IPS-NIHi11 (cell line): Measurements from ENCODE around the gene TSPEAR.
"Not testable (repeated sequence)": the region's sequence is repeated elsewhere in the genome, so short reads cannot be mapped to it uniquely, and the experiment has no call there.

Experiments used
- DNase-seq: peaks from one replicate; pipeline ENCODE4 v3.0.0; 2012; ENCODE audit warnings: mixed read lengths, low spot score

Gene TSPEAR

DNA sequence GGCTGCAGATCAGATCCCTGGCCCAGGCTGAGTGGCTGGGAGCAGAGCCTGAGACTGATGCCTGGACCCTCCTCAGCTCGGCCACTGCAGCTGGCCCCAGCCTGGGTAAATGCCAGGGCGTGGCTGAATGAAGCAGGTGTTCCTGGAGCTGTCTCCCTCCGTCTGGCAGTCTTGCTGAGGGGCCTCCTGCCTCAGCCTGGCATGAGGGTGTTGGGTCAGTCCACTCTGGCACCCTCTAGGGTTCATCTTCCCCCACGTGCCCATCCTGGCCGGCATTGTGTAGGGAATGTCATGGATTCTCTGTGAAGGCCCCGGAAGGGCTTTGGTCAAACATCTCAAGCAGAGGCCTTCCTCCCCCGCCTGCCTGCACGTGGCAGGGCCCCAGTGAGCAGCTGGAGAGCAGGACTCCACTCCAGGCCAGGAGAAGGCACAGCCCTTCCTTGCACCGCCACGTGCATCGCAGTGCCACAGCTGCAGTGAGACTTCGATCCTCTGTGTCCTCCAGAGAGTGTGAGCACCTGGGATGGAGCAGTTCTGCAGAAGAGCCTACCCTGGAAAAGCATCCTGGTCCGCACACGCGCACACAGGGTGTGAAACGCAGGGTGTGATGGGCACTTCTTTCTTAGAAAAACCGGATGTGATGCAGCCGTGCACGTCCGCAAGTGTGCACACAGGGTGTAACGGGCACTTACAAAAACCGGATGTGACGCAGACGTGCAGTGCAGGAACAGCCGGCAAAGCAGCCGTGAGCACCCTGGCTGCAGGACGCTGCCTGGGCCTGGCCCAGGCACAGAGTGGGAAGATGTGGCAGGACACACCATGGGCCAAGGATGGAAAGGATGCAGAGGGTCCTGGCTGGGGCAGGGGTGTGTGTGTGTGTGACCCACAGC lies 142.5 kb downstream of the TSPEAR start:
- DNase-seq = no peak

- no peak for DNase-seq
Observed at GRCh38 chr21:44568261-44568660, 143.1 kb downstream of the TSPEAR start.

DNA sequence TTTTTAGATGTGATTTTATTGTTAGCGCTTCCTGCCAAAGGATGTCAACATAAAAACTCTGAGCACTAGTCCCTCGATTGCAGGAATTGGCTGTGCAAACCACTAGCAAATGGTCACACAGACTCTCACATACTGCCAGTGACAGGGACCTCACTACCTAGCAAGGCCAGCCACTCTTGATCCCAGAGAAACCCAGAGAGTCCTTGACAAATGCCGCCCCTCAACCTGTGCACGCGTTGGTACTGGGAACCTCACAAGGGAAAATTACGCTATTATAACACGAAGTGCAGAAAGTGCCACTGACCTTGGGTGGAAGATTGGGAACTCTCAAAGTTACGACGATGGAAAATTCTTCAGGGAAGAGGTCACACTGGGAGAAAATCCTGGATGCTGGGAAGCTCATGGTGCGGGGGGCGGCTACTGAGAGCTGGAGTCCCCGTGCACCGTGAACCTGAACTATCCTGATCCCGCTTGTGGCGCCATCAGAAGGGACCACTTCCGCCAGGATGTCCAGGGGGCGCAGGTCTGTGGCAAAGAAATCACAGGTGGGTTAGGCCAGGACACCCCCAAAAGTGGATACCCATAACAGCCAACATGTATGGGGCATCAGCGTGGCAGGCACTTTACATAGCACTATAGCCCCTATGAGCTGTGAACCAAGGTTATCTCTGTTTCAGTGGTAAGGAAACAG lies 143.7 kb downstream of the TSPEAR start:
- no peak for DNase-seq

- no peak for DNase-seq
Observed at GRCh38 chr21:44566403-44566802, 145.0 kb downstream of the TSPEAR start.

DNA sequence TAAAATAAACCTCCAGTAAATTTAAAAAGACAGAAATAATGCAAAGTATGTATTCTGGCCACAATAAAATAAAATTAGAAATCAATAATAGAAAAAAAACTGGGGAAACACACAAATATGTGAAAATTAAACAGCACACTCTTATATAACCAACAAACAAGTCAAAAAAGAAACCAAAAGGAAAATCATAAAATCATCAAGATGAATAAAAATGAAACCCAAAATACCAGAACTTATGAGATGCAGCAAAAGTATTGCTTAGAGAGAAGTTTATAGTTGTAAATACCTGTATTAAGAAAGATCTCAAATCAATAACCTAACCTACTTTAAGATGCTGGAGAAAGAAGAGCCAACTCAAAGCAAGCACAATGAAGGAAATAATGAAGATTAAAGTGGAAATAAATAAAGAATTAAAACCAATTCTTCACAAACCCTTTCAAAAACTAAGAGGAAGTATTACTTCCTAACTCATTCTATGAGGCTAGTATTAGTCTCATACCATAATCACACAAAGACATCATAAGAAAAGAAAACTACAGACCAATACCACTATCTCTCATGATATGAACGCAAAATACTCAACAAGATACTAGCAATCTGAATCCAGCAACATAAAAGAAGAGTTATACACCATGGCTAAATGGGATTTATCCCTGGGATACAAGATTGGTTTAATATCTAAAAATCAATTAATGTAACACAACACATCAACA lies 146.3 kb downstream of the TSPEAR start:
- no peak for DNase-seq

- DNase-seq = no peak
Observed at GRCh38 chr21:44564099-44564498, 147.3 kb downstream of the TSPEAR start.

GRCh38 chr21:44558695-44559094 lies 152.7 kb downstream of the TSPEAR start, which contains the start of gene KRTAP10-3:
TSS of gene KRTAP10-3 (minus strand) at chr21:44558795. CDS start at chr21:44558715, 80 bp downstream.
- no peak for DNase-seq

DNA sequence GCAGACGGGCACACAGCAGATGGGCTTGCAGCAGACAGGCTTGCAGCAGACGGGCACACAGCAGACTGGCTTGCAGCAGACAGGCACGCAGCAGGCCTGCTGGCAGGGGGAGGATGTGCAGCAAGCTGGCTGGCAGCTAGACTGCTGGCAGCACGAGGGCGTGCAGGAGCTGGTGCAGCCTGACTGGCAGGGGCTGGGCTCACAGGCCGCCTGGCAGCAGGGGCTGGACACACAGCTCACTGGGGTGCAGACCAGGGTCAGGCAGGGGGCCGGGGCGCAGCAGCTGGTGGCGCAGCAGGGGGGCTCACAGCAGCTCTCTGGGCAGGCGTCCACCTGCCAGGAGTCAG lies 153.1 kb downstream of the TSPEAR start:
- DNase-seq = not testable (repeated sequence)

GRCh38 chr21:44557491-44558328 lies 153.7 kb downstream of the TSPEAR start:
- no peak for DNase-seq

DNA sequence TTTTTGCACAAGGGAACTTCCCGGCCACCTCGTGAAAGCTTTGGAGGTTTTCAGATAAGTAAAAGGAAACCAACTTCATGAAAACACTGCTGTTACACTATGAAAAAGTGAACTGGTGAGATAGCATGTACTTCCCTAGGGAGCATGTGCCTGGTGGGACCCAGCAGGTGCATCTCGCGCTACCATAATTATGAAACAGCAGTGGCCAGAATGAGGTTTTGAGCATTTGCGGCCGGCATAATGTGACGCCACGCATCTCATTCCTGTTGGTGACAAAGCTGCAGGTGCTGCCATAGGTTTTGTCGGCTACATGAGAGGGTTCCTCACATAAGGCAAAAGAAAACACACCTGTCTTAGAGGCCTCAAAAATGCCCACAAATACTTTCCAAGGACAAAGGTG lies 154.5 kb downstream of the TSPEAR start:
- no peak for DNase-seq

- DNase-seq = no peak
Observed at GRCh38 chr21:44555200-44555875, 156.0 kb downstream of the TSPEAR start.

- DNase-seq = no peak
Observed at GRCh38 chr21:44552681-44553080, 158.7 kb downstream of the TSPEAR start.

DNA sequence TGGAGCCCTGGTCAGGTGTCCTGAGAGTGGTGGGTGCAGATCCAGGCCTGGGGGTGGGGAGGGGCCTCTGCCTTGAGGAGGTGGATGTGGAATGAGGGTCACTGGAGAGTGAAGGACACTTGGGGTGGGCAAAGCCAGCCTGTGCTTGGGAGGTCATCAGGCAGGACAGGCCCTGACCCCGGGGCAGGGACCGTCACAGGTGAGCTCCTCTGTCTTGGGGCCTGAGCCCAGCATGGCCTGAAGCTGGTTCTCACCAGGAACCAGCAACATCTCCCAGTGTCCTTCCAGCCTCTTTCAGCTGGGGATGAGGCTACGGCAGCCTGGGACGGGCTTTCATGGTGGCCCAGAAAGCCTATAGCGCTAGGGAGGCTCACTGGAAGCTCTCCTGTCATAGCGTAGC lies 159.2 kb downstream of the TSPEAR start:
- no peak for DNase-seq

- no peak for DNase-seq
Observed at GRCh38 chr21:44551340-44551961, 159.9 kb downstream of the TSPEAR start, which contains the start of gene KRTAP10-2. TSS of gene KRTAP10-2 (minus strand) at chr21:44551505. CDS start at chr21:44551458, 47 bp downstream.

GRCh38 chr21:44550807-44551206 lies 160.6 kb downstream of the TSPEAR start:
- no peak for DNase-seq

GRCh38 chr21:44550285-44550684 lies 161.1 kb downstream of the TSPEAR start:
- DNase-seq = not testable (repeated sequence)

- no peak for DNase-seq
Observed at GRCh38 chr21:44549525-44550211, 161.7 kb downstream of the TSPEAR start.

DNA sequence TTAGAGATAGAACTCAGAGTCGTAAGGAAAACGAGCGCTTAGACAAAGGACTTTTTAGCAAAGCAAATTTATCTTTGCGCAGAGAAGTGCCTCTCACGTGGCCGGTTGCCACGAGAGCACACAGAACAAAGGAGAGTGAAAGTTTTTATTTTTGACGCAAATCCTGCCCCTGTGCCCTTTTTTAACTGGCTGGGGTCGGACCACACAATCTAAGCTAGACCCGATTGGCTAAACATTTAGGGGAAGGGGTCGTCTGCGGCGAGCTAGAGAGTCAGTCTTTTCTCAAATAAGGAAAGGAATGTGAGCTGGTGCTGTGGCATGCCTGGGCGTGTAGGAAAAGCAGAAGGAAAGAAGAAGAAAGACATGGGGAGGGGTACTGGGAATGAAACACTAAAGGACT lies 162.4 kb downstream of the TSPEAR start:
- no peak for DNase-seq

GRCh38 chr21:44548381-44548780 lies 163.0 kb downstream of the TSPEAR start:
- DNase-seq = no peak
